Pancreas (tissue), 10 donors: Measurements from ENCODE around the gene GTF2IRD2. TPM values are rescaled to one million over a fixed set of nuclear protein-coding genes. Genes with fewer than 3 reads are reported as not detected.
"Not testable (repeated sequence)": the region's sequence is repeated elsewhere in the genome, so short reads cannot be mapped to it uniquely, and the experiment has no call there.

Source experiments
- ATAC-seq, 4 donors: fragments of 200-7000 bp; cut with Tn5 transposase; one replicate each; pipeline versions ENCODE4 v1.8.0 to v1.9.1; 2020; ENCODE audit warnings: mild to moderate bottlenecking in 4 of 4, moderate library complexity in 4 of 4
- DNase-seq, 6 donors: peaks; one replicate each; pipeline ENCODE4 v3.0.0-alpha.2; 2020
- FAIRE-seq: peaks from 2 replicates; lab custom pipeline; 2012; peaks lifted over from hg19 to GRCh38; lab: Jason Lieb, UNC
- H3K27ac ChIP-seq, 4 donors: fragments of 200-600 bp; sonication (generic); 1 replicate in 3 of 4; 2 replicates in 1 of 4; pipeline versions ENCODE4 v1.5.0 to v1.8.0; 2020
- H3K27me3 ChIP-seq, 4 donors: fragments of 200-600 bp; one replicate each; pipeline ENCODE4 v1.8.0; 2021
- H3K36me3 ChIP-seq, 3 donors: fragments of 200-600 bp; sonication (generic) in 1 of 3; one replicate each; pipeline versions ENCODE4 v1.5.0 to v1.8.0; 2020 to 2021
- H3K4me1 ChIP-seq, 3 donors: fragments of 200-600 bp; one replicate each; pipeline ENCODE4 v1.8.0; 2021
- H3K4me3 ChIP-seq, 4 donors: fragments of 200-600 bp; sonication (generic) in 2 of 4; one replicate each; pipeline versions ENCODE4 v1.5.0 to v1.8.0; 2020 to 2021
- H3K9me3 ChIP-seq, 4 donors: fragments of 200-600 bp; one replicate each; pipeline ENCODE4 v1.8.0; 2021
- WGBS, 2 donors: extraction: QIAGEN DNeasy Blood & Tissue Kit; methylation state at CpG; one replicate each; pipeline ENCODE4 v1.1.7; 2013; 5-methylcytosine and 5-hydroxymethylcytosine counted together
- intact Hi-C, 3 donors: fragments of 100-400 bp; cut with DNase I; formaldehyde crosslinking; loops; one replicate each; pipeline versions ENCODE4 v1.11.1 to v1.14.2; 2022
- polyA plus RNA-seq, 2 donors: library from polyadenylated mRNA; stranded (reverse); fragments of 200-250 nt; gene quantifications; one replicate each; pipeline ENCODE4 v1.2.3, GENCODE V29; 2013
- total RNA-seq, 6 donors: library from RNA; stranded (reverse); fragmentation: NEBNext Ultra II Directional in 4 of 6; extraction: Animal tissue kit (Norgen Biotek cat#: 25700) in 4 of 6; gene quantifications; one replicate each; pipeline versions ENCODE4 v1.2.1 to v1.2.4, GENCODE V29; 2021 to 2023
- donor health status: healthy with polysubstance abuse.
- donor health status: DM: no; HTN: no; CAD: no; lungs with moderate emphysema.
- donor health status: DM: no; HTN: no; CAD: no.
- donor health status: control.
- donor health status: control.
- donor health status: Bipolar disorder and iron deficiency.
- donor health status: DM: yes; HTN: yes; CAD: no.
- donor health status: DM: no; HTN: no; CAD: no.
- donor health status: DM: no; HTN: no; CAD: no.
- donor health status: DM: yes; HTN: yes; CAD: no.

Gene GTF2IRD2
- total and polyA plus RNA-seq, 8 donors = 11.3 to 19.6 (median 16.8) TPM

GRCh38 chr7:74830411-74830810 is 21.0 kb downstream of the GTF2IRD2 start:
- H3K4me3 ChIP-seq, ATAC-seq, H3K4me1 ChIP-seq, H3K27ac ChIP-seq, intact Hi-C loops, H3K36me3 ChIP-seq, FAIRE-seq, H3K9me3 ChIP-seq, DNase-seq, H3K27me3 ChIP-seq: not testable (repeated sequence)
- no CpG with 5 or more reads among the region's 4 CpGs for WGBS, 2 donors

- intact Hi-C loops, H3K9me3 ChIP-seq, ATAC-seq, H3K27ac ChIP-seq, H3K27me3 ChIP-seq, DNase-seq, H3K4me1 ChIP-seq, H3K36me3 ChIP-seq, H3K4me3 ChIP-seq, FAIRE-seq: not testable (repeated sequence)
- WGBS, 2 donors = 60 to 69% methylated on average over 1 of the region's 4 CpGs
These were observed 21.4 kb downstream of the GTF2IRD2 start for GRCh38 chr7:74829959-74830358.

DNA sequence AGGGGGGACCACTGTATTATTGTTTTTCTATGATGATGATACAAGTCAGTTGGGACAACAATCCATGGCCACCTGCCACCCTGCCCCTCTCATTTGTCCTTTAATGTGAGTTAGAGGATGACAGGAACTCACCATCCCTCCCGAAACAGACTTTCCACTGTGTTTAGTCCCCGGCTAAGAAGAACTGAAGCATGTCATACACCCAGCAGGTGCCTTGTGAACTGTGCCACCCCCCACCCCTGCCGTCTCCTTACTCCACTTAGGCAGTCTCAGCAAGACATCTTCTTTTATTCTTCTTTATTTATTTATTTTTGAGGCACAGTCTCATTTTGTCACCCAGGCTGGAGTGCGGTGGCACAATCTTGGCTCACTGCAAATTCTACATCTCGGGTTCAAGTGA is 30.1 kb downstream of the GTF2IRD2 start:
- DNase-seq, ATAC-seq, H3K4me3 ChIP-seq, H3K27me3 ChIP-seq, H3K4me1 ChIP-seq, H3K36me3 ChIP-seq, FAIRE-seq, H3K9me3 ChIP-seq, H3K27ac ChIP-seq, intact Hi-C loops: not testable (repeated sequence)
- WGBS, 2 donors = no CpG with 5 or more reads among the region's 5 CpGs

DNA sequence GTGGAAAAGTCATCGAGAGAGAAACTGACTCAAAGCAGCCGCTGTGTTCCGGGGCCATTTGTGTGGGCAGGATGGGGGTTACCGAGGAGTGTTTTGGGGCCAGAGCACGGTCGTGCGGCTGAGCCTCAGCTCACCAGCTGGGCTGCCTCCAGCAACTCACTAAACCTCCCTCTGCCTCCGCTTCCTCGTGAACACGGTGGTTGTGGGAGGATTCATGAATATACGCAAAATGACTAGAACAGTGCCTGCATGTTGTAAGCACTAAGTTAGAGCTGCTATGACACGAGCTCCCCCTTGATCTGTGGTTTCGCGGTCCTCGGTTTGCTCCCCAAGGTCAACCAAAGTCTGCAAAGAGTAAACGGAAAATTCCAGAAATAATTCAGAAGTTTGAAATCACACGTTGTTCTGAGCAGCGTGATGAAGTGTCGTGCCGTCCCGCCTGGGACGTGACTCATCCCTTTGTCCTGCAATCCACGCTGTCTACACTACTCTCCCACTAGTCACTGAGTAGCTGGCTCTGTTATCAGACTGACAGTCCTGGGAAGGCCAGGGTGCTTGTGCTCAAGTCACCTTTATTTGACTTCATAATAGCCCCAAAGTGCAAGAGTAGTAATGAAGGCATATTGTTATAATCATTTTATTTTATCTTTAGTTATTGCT is 31.1 kb downstream of the GTF2IRD2 start:
- H3K4me3 ChIP-seq, H3K36me3 ChIP-seq, H3K27me3 ChIP-seq, H3K4me1 ChIP-seq, H3K9me3 ChIP-seq, H3K27ac ChIP-seq, DNase-seq, FAIRE-seq, intact Hi-C loops: not testable (repeated sequence)
- peak in 2 of 4 donors; percentile 49 to 60 for ATAC-seq
- WGBS, 2 donors = no CpG with 5 or more reads among the region's 23 CpGs

DNA sequence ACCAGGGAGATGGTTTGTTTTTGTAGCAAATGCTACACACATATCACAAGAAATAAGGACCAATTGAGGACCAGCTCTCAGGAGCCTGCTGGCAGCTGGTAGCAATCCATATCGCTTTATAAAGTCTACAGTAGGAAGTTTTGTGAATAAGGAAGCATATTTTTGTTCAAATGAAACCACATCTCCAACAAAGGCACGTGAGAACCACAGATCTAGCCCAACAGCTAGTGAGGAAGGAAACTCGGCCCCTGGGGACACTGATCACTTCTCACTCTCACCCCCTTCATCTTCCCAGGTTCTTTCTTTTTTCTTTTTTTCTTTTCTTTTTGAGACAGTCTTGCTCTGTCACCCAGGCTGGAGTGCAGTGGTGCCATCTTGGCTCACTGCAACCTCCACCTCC is 35.5 kb downstream of the GTF2IRD2 start:
- H3K4me3 ChIP-seq, H3K4me1 ChIP-seq, H3K36me3 ChIP-seq, ATAC-seq, H3K27ac ChIP-seq, H3K9me3 ChIP-seq, intact Hi-C loops, H3K27me3 ChIP-seq, FAIRE-seq, DNase-seq: not testable (repeated sequence)
- no CpG with 5 or more reads among the region's 3 CpGs for WGBS, 2 donors

DNA sequence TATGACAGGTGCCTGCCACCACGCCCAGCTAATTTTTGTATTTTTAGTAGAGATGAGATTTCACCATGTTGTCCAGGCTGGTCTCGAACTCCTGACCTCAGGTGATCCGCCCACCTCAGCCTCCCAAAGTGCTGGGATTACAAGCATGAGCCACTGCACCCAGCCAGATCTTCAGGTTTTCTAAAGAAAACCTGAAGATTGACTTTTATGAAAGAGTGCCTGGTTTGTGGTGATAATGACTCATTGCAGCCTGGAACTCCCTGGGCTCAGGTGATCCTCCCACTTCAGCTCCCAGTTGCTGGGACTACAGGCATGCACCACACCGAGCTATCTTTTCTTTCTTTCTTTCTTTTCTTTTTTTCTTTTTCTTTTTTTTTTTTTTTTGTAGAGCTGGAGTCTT is 52.8 kb downstream of the GTF2IRD2 start:
- intact Hi-C loops, H3K4me1 ChIP-seq, ATAC-seq, H3K4me3 ChIP-seq, FAIRE-seq, H3K27me3 ChIP-seq, H3K27ac ChIP-seq, H3K9me3 ChIP-seq, H3K36me3 ChIP-seq, DNase-seq: not testable (repeated sequence)
- 86 to 100% methylated on average over 1 of the region's 4 CpGs for WGBS, 2 donors

- DNase-seq, intact Hi-C loops, H3K27me3 ChIP-seq, FAIRE-seq, H3K36me3 ChIP-seq, ATAC-seq, H3K4me1 ChIP-seq, H3K27ac ChIP-seq, H3K4me3 ChIP-seq, H3K9me3 ChIP-seq: not testable (repeated sequence)
- 96 to 99% methylated on average over 10 to 14 of the region's 27 CpGs for WGBS, 2 donors
These were observed 53.4 kb downstream of the GTF2IRD2 start for GRCh38 chr7:74797848-74798622.

DNA sequence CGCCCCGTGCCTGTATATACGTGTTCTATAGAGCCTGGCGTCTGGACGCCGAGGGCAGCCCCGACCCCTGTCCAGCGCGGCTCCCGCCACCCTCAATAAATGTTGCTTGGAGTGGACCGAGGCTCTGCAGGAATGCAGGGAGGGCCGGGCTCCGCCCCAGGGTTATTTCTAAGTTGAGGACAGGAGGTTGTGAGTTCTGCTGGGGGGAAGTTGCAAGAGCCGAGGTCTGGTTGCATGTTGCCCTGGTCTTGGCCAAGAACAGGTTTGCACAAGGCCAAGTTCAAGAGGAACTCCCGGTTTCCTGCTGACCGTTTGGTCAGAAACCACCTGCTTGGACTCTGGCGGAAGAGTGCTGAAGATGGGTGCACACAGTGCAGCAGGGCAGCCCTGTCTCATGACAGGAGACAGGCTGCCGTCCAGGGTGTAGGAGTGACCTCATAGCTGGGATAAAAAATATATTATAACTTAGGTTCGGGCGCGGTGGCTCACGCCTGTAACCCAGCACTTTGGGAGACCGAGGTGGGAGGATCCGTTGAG is 62.1 kb downstream of the GTF2IRD2 start:
- H3K4me1 ChIP-seq, H3K36me3 ChIP-seq, H3K4me3 ChIP-seq, FAIRE-seq, H3K9me3 ChIP-seq, H3K27me3 ChIP-seq, H3K27ac ChIP-seq, intact Hi-C loops, DNase-seq: not testable (repeated sequence)
- ATAC-seq = peak; percentile 3 to 28 (median 14)
- 0 to 12% methylated on average over 1 to 3 of the region's 24 CpGs for WGBS, 2 donors

DNA sequence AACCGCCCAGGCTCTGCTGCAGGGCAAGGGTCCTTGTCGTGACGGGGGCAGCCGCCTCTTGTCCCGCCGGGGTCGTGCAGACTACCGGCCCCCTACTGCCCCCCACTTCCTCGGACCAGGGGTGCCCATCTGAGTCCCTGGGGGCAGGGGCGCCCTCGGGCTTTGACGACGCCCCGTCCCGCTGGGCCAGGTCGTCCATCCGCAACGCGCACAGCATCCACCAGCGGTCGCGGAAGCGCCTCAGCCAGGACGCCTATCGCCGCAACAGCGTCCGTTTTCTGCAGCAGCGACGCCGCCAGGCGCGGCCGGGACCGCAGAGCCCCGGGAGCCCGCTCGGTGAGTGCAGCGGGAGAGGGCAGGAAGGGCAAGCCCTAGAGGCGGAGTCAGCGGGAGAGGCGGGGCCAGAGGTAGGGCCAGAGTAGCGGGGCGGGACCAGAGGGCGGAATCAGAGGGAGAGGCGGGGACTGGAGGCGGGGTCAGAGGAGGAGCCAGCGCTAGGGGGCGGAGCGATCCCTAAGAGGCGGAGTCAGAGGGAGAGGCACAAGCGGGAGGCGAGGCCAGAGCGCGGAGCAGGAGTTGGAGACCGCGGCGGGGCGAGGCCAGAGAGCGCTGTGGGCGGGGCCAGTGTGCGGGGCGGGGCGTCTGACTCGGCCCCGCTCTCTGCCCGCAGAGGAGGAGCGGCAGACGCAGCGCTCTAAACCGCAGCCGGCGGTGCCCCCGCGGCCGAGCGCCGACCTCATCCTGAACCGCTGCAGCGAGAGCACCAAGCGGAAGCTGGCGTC is 62.8 kb downstream of the GTF2IRD2 start:
- ATAC-seq = peak; percentile 94 to 98 (median 96)
- H3K9me3 ChIP-seq, H3K4me1 ChIP-seq, H3K27ac ChIP-seq, H3K27me3 ChIP-seq, intact Hi-C loops, H3K36me3 ChIP-seq: not testable (repeated sequence)
- WGBS, 2 donors = 0 to 1% methylated on average over 5 to 44 of the region's 82 CpGs
- H3K4me3 ChIP-seq = peak overlapping the region in 1 of 4 donors; percentile 30
- FAIRE-seq = peak; percentile 56
- DNase-seq = peak; percentile 92 to 99 (median 96)

GRCh38 chr7:74783595-74783994 is 67.8 kb downstream of the GTF2IRD2 start:
- H3K9me3 ChIP-seq, FAIRE-seq, H3K27me3 ChIP-seq, H3K4me1 ChIP-seq, DNase-seq, H3K36me3 ChIP-seq, ATAC-seq, H3K27ac ChIP-seq, H3K4me3 ChIP-seq, intact Hi-C loops: not testable (repeated sequence)
- 60 to 65% methylated on average over 2 to 5 of the region's 5 CpGs for WGBS, 2 donors

GRCh38 chr7:74781746-74782145 is 69.7 kb downstream of the GTF2IRD2 start:
- 74 to 78% methylated on average over 3 of the region's 6 CpGs for WGBS, 2 donors
- H3K27me3 ChIP-seq, ATAC-seq: not testable (repeated sequence)

More at GRCh38 chr7:74781746-74782145, 69.7 kb downstream of the GTF2IRD2 start:
- H3K4me3 ChIP-seq, FAIRE-seq, intact Hi-C loops, H3K4me1 ChIP-seq, DNase-seq, H3K36me3 ChIP-seq, H3K27ac ChIP-seq, H3K9me3 ChIP-seq: not testable (repeated sequence)
